Stimulated activated CD8-positive, alpha-beta memory T cell treated with anti-CD3 and anti-CD28 coated beads, Interleukin-12 subunit alpha, Interleukin-12 subunit beta, amount 100 ng/mL, for 1 hour (primary cell): ENCODE results near the gene DCLRE1B.
"Not testable (repeated sequence)": the region's sequence is repeated elsewhere in the genome, so short reads cannot be mapped to it uniquely, and the experiment has no call there.

ENCODE experiments used
- DNase-seq: peaks from one replicate; pipeline ENCODE4 v3.0.0-alpha.2; 2020; ENCODE audit warnings: low read depth

Gene DCLRE1B

DNA sequence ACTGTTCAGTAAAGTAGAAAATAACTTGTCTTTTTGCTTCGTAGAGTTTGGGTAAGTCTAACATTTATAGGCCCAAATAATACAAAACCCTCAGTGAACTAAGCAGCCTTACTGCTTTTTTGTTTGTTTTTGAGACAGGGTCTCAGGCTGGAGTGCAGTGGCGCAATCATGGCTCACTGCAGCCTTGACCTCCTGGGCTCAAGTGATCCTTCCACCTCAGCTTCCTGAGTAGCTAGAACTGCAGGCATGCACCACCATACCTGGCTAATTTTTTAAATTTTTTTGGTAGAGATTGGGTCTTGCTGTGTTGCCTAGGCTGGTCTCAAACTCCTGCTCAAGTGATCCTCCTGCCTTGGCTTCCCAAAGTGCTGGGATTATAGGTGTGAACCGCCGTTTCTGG lies 43.0 kb downstream of the DCLRE1B start:
- not testable (repeated sequence) for DNase-seq

DNA sequence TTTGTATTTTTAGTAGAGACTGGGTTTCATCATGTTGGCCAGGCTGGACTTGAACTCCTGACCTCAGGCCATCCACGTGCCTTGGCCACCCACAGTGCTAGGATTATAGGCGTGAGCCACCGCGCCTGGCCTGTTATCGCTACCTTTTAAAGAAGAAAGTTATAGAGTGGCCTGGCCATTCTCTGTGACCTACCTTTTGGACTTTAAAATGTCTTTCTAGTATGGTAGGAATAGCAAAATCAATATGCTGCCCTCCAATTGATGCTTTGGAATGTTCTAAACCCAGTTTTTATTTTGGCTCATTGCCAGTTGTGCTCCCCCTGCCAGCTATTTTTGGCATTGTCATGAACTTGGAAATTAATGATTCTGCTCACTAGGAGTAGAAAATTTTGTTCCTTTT lies 43.9 kb downstream of the DCLRE1B start:
- DNase-seq, result no peak

DNA sequence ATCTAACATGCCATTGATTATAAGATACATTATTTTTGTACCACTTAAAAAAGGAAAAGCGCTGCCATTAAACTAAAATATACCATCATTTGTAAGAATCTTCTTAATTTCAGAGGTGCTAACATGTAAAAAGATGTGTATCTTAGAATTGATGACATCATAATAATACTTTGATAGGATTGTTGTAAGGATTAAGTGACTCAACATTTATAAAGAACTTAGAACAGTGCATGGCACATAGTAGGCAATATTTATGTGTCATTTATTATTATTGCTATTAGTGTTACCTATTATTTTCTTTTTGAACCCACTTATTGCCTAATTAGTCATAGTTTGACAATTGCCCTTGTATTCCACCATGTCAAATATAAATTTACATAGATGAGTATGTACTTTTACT lies 45.8 kb downstream of the DCLRE1B start:
- DNase-seq, result no peak

DNA sequence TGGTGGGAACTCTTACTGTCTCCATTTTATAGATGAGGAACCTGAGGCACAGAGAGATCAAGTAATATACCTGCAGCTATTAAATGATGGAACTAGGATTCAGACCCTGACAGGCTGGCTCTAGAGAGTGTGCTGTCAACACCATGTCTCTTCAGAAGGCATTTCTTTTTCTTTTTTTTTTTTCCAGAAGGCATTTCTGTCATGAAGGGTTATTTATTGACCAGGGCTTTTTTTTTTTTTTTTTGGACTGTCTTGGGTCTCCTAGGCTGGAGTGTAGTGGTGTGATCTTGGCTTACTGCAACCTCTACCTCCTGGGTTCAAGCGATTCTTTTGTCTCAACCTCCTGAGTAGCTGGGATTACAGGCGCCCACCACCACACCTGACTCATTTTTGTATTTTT lies 46.6 kb downstream of the DCLRE1B start:
- DNase-seq, result no peak

DNA sequence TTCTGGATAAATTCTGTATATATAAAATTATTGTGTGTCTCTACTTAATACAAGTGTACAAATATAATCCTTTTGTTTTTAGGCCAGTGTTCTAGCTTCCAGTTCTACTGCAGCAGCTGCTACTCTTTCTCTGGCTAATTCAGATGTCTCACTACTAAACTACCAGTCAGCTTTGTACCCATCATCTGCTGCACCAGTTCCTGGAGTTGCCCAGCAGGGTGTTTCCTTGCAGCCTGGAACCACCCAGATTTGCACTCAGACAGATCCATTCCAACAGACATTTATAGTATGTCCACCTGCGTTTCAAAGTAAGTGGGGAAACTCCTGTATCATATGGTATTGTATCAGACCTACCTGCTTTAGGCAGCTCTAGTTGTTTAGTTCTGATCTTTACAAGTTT lies 52.9 kb downstream of the DCLRE1B start:
- DNase-seq, result no peak

DNA sequence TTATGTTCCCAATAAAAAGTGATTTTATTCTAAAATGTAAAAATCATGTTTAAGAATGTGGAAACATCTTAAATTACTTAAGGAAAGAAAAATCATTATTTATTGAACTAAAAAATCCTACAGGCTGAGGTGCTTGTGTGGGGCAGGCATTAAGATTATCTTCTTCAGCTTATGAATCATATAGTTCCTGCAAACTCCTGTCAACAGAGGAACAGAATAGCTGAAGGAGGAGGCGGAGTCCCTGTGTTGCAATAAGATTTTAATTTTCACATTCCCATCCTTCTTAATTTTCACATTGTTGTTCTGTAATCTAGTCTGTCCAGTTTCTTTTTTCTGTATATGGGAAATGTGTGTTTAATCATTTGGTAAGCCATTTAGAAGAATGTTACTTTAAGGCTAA lies 53.6 kb downstream of the DCLRE1B start:
- DNase-seq, result no peak

DNA sequence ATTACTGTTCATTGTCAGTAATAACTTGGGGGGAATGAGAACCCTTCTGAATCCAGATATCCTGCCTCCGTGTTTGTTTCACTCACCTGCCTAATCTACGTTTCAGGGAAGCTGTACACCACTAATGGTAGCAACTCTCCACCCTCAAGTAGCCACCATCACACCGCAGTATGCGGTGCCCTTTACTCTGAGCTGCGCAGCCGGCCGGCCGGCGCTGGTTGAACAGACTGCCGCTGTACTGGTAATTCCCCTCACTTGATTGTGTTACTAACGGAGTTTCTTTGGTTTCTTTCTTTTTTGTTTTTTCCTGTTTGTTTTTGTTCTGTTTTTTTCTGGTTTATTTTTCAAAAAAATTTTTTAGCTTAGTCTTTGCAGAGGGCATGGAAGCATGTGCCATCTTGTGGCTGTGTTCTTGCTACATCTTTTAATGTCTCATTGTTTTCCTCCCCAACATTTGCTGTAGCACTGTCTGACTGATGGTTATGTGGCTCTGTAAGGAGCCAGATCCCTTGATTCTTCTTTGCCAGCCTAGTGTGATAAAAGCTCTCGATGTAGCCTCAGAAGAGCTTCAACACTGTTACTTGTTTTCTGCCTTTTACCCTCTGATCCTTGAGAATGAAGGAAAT lies 58.3 kb downstream of the DCLRE1B start:
- no peak for DNase-seq
